Neural crest cell (in vitro differentiated cells): ENCODE data around the gene ARNT2. TPM values are rescaled to one million over a fixed set of nuclear protein-coding genes. Genes with fewer than 3 reads are reported as not detected.
"Not testable (repeated sequence)": the region's sequence is repeated elsewhere in the genome, so short reads cannot be mapped to it uniquely, and the experiment has no call there.

Experiments
- DNase-seq: peaks from one replicate; pipeline ENCODE4 v3.0.0; 2021; ENCODE audit warnings: low read depth, mixed read lengths, low spot score
- H3K27ac Mint-ChIP-seq: one replicate; pipeline ENCODE4 v1.8.0; 2021; ENCODE audit warnings: mild to moderate bottlenecking, mixed read lengths; ENCODE audit not compliant: unreplicated experiment
- H3K27me3 Mint-ChIP-seq: 2 replicates; pipeline ENCODE4 v1.8.0; 2021; ENCODE audit warnings: low read depth, mild to moderate bottlenecking, mixed read lengths
- H3K36me3 Mint-ChIP-seq: 2 replicates; pipeline ENCODE4 v1.8.0; 2021; ENCODE audit warnings: low read depth, mild to moderate bottlenecking, mixed read lengths
- H3K4me1 Mint-ChIP-seq: 2 replicates; pipeline ENCODE4 v1.8.0; 2021; ENCODE audit warnings: mixed read lengths
- H3K4me3 Mint-ChIP-seq: one replicate; pipeline ENCODE4 v1.8.0; 2021; ENCODE audit warnings: mild to moderate bottlenecking, mixed read lengths
- H3K9me3 Mint-ChIP-seq: 2 replicates; pipeline ENCODE4 v1.8.0; 2021; ENCODE audit warnings: mixed read lengths
- CTCF ChIP-seq: fragments of 200-600 bp; sonication (generic); conservative IDR thresholded peaks from 2 replicates; pipeline ENCODE4 v1.5.0; 2021; ENCODE audit warnings: antibody characterized with exemption, mild to moderate bottlenecking
- total RNA-seq: library from RNA; stranded (reverse); gene quantifications from 2 replicates; pipeline ENCODE4 v1.2.1, GENCODE V29; 2021

The ARNT2 gene
- total RNA-seq, 1 donor from 2014 or later, result 58.3 TPM

GRCh38 chr15:80386151-80386550 is 18.0 kb upstream of the ARNT2 start:
- Mint-ChIP-seq H3K27ac (no peak overlapping the region), H3K4me1 (peaks cover 2% of the 10 kb centered on the region), H3K9me3 (peaks cover 6% of the 10 kb centered on the region), H3K4me3 (no peak overlapping the region), H3K36me3 (peaks cover 4% of the 10 kb centered on the region), H3K27me3 (no peaks in the 10 kb centered on the region)
- TF ChIP-seq CTCF, result no peak
- no peak for DNase-seq

- Mint-ChIP-seq H3K9me3 (peaks cover 2% of the 10 kb centered on the region), H3K4me1 (no peaks in the 10 kb centered on the region), H3K36me3 (no peaks in the 10 kb centered on the region), H3K27ac (no peak overlapping the region), H3K4me3 (no peak overlapping the region), H3K27me3 (no peaks in the 10 kb centered on the region)
- DNase-seq, result no peak
- no peak for TF ChIP-seq CTCF
Observed at GRCh38 chr15:80388326-80388725, 15.9 kb upstream of the ARNT2 start.

GRCh38 chr15:80389370-80389769 is 14.8 kb upstream of the ARNT2 start:
- Mint-ChIP-seq H3K9me3 (peaks cover 2% of the 10 kb centered on the region), H3K4me1 (no peaks in the 10 kb centered on the region), H3K27me3 (no peaks in the 10 kb centered on the region), H3K27ac (no peak overlapping the region), H3K36me3 (no peaks in the 10 kb centered on the region), H3K4me3 (no peak overlapping the region)
- no peak for TF ChIP-seq CTCF
- DNase-seq, result no peak

- H3K27me3 Mint-ChIP-seq, H3K9me3 Mint-ChIP-seq, H3K36me3 Mint-ChIP-seq, DNase-seq, H3K4me1 Mint-ChIP-seq, H3K4me3 Mint-ChIP-seq, H3K27ac Mint-ChIP-seq: not testable (repeated sequence)
Observed at GRCh38 chr15:80390942-80391341, 13.2 kb upstream of the ARNT2 start.

- H3K9me3 Mint-ChIP-seq, result peaks cover 2% of the 10 kb centered on the region
- no peak for TF ChIP-seq CTCF
- H3K4me3 Mint-ChIP-seq, result no peak overlapping the region
- H3K4me1 Mint-ChIP-seq, result no peaks in the 10 kb centered on the region
- H3K27me3 Mint-ChIP-seq, result no peaks in the 10 kb centered on the region
- H3K36me3 Mint-ChIP-seq, result peaks cover 8% of the 10 kb centered on the region
- H3K27ac Mint-ChIP-seq, result no peak overlapping the region
- DNase-seq, result no peak
Observed at GRCh38 chr15:80395616-80396015, 8.6 kb upstream of the ARNT2 start.

GRCh38 chr15:80396096-80396495 is 8.1 kb upstream of the ARNT2 start:
- no peak for TF ChIP-seq CTCF
- no peaks in the 10 kb centered on the region for H3K4me1 Mint-ChIP-seq
- no peaks in the 10 kb centered on the region for H3K9me3 Mint-ChIP-seq
- no peak for DNase-seq
- H3K27ac Mint-ChIP-seq, result no peak overlapping the region
- peaks cover 8% of the 10 kb centered on the region for H3K36me3 Mint-ChIP-seq
- H3K27me3 Mint-ChIP-seq, result no peaks in the 10 kb centered on the region
- H3K4me3 Mint-ChIP-seq, result no peak overlapping the region
